ENCODE results near the gene USP47. TPM values are rescaled to one million over a fixed set of nuclear protein-coding genes. Genes with fewer than 3 reads are reported as not detected.

Gene USP47
- total RNA-seq, 1 donor from 2014 or later, result 21.3 TPM

GRCh38 chr11:11997049-11997322, 155.2 kb downstream of the USP47 start:
- TF ChIP-seq CTCF (conservative IDR thresholded peaks at IDR 0.05; ENCODE audit: low read depth, low read length), result no peak
- no peak overlapping the region for H3K4me3 ChIP-seq (ENCODE audit: low read depth, low read length)
- no peak for DNase-seq (ENCODE audit: low read depth)

- H3K4me3 ChIP-seq (ENCODE audit: low read depth, low read length), result peak overlapping the region; percentile 35
- no peak for TF ChIP-seq CTCF (conservative IDR thresholded peaks at IDR 0.05; ENCODE audit: low read depth, low read length)
- DNase-seq (ENCODE audit: low read depth), result peak; percentile 86
Measured at GRCh38 chr11:11998091-11998781, 156.5 kb downstream of the USP47 start.

GRCh38 chr11:12001186-12001585, 159.4 kb downstream of the USP47 start:
- no peak overlapping the region for H3K4me3 ChIP-seq (ENCODE audit: low read depth, low read length)
- TF ChIP-seq CTCF (conservative IDR thresholded peaks at IDR 0.05; ENCODE audit: low read depth, low read length), result no peak
- no peak for DNase-seq (ENCODE audit: low read depth)

GRCh38 chr11:12003336-12003735, 161.6 kb downstream of the USP47 start:
- no peak for DNase-seq (ENCODE audit: low read depth)
- H3K4me3 ChIP-seq (ENCODE audit: low read depth, low read length), result no peak overlapping the region
- TF ChIP-seq CTCF (conservative IDR thresholded peaks at IDR 0.05; ENCODE audit: low read depth, low read length), result no peak

- no peak overlapping the region for H3K4me3 ChIP-seq (ENCODE audit: low read depth, low read length)
- no peak for DNase-seq (ENCODE audit: low read depth)
- no peak for TF ChIP-seq CTCF (conservative IDR thresholded peaks at IDR 0.05; ENCODE audit: low read depth, low read length)
Measured at GRCh38 chr11:12003815-12004214, 162.0 kb downstream of the USP47 start.

GRCh38 chr11:12005061-12005460, 163.3 kb downstream of the USP47 start:
- no peak overlapping the region for H3K4me3 ChIP-seq (ENCODE audit: low read depth, low read length)
- no peak for DNase-seq (ENCODE audit: low read depth)
- no peak for TF ChIP-seq CTCF (conservative IDR thresholded peaks at IDR 0.05; ENCODE audit: low read depth, low read length)

- H3K4me3 ChIP-seq (ENCODE audit: low read depth, low read length), result no peak overlapping the region
- DNase-seq (ENCODE audit: low read depth), result no peak
- TF ChIP-seq CTCF (conservative IDR thresholded peaks at IDR 0.05; ENCODE audit: low read depth, low read length), result no peak
Measured at GRCh38 chr11:12005476-12005875, 163.7 kb downstream of the USP47 start.
